Measurements from ENCODE around the gene GPC4. TPM values are rescaled to one million over a fixed set of nuclear protein-coding genes. Genes with fewer than 3 reads are reported as not detected.
A peak's percentile ranks its signal among the peaks of the same experiment; 100 is the strongest.

The GPC4 gene
- total RNA-seq, 2 donors from 2014 or later: 21.3 to 28.4 TPM

DNA sequence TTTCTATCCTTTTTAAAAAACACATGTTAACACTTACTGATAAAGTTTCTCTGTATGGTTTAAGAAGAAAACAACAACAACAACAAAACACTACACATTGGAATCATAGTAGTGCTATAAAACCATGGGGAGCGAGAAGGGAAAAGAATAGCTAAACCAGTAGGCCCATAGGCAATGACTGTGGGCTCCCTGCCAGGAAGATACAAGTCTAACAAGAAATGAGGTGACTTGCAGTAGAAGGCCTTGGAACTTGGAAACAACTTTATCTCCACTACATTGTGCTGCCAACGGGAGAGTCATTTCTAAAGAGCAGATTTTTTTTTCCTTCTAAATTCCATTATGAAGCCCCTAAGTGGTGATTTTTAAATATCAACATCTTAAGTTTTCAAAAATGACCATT lies 78.0 kb downstream of the GPC4 start:
- no peaks in the 10 kb centered on the region for H3K36me3 ChIP-seq
- TF ChIP-seq, protein P1, sequence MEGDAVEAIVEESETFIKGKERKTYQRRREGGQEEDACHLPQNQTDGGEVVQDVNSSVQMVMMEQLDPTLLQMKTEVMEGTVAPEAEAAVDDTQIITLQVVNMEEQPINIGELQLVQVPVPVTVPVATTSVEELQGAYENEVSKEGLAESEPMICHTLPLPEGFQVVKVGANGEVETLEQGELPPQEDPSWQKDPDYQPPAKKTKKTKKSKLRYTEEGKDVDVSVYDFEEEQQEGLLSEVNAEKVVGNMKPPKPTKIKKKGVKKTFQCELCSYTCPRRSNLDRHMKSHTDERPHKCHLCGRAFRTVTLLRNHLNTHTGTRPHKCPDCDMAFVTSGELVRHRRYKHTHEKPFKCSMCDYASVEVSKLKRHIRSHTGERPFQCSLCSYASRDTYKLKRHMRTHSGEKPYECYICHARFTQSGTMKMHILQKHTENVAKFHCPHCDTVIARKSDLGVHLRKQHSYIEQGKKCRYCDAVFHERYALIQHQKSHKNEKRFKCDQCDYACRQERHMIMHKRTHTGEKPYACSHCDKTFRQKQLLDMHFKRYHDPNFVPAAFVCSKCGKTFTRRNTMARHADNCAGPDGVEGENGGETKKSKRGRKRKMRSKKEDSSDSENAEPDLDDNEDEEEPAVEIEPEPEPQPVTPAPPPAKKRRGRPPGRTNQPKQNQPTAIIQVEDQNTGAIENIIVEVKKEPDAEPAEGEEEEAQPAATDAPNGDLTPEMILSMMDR (IDR thresholded peaks at IDR 0.05): no peak
- peak overlapping the region in 1 of 2 donors; percentile 60 for H3K27ac ChIP-seq
- peak; percentile 4 for DNase-seq (ENCODE audit: low spot score)
- H3K4me1 ChIP-seq (ENCODE audit: control insufficient read depth in 1 of 2, low read depth in 2 of 2): peaks cover 0 to 29% of the 10 kb centered on the region in 2 donors
- no peaks in the 10 kb centered on the region for H3K27me3 ChIP-seq (replicated peaks; ENCODE audit: insufficient read depth)
- H3K4me3 ChIP-seq: no peak overlapping the region
- H3K9me3 ChIP-seq: no peaks in the 10 kb centered on the region
- ATAC-seq (ENCODE audit: insufficient number of reproducible peaks, low FRiP score, low read depth): no peak

DNA sequence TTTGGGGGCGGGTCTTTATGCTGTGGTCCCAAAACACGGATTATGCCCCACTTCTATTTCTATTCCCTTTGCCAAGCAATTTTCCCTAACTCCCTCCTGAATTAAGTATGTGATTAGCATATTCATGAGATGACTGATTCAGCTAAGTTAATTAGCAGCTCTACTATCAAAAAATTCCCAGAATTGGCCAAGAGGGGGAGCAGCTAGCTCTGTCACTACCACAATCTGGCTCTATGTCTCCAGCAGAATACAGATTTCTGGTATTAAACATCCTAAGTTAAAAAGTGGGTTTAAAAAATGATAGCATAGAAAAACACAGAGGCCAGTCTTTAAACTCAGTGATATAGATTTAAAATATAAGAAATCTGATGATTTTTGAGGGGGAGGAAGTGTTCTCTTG lies 80.3 kb downstream of the GPC4 start:
- TF ChIP-seq, protein P1 (IDR thresholded peaks at IDR 0.05): peak; percentile 47
- peaks cover 0 to 33% of the 10 kb centered on the region in 2 donors for H3K4me1 ChIP-seq (ENCODE audit: control insufficient read depth in 1 of 2, low read depth in 2 of 2)
- ATAC-seq (ENCODE audit: insufficient number of reproducible peaks, low FRiP score, low read depth): no peak
- H3K9me3 ChIP-seq: no peaks in the 10 kb centered on the region
- H3K36me3 ChIP-seq: no peaks in the 10 kb centered on the region
- H3K27me3 ChIP-seq (replicated peaks; ENCODE audit: insufficient read depth): no peaks in the 10 kb centered on the region
- no peak overlapping the region for H3K4me3 ChIP-seq
- no peak for DNase-seq (ENCODE audit: low spot score)
- no peak overlapping the region for H3K27ac ChIP-seq

DNA sequence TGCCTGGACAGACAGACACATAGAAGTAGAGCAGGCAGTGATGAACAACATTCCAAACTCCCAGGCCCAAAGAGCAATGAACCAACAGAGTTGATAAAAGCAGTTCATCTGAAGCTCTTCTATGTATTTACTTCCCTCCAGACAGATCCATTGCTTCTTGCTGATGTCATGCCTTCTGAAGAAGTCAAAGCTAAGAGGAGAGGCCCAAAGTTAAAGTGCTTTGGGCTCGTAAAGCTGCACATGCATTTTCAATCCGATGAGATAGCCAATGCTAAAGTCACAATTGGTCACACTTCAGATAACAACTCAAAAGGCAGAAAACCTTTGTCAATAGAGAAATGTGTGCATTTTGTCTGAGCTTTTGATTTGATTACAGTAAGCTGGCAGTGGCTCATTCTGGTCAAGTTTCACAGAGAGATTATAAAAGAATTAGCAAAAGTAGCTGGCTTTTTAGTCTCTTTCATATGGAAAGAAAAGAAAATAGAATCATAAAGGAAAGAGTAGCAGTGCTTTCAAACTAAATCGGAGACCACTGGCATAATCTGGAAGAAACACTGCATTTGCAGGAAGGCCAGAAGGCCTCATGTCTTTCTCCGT lies 82.0 kb downstream of the GPC4 start:
- DNase-seq (ENCODE audit: low spot score) (no peak), ATAC-seq (ENCODE audit: insufficient number of reproducible peaks, low FRiP score, low read depth) (no peak)
- Histone ChIP-seq H3K4me3 (no peak overlapping the region), H3K9me3 (no peaks in the 10 kb centered on the region), H3K27ac (no peak overlapping the region), H3K4me1 (ENCODE audit: control insufficient read depth in 1 of 2, low read depth in 2 of 2) (peaks cover 7 to 22% of the 10 kb centered on the region in 2 donors), H3K36me3 (no peaks in the 10 kb centered on the region), H3K27me3 (replicated peaks; ENCODE audit: insufficient read depth) (no peaks in the 10 kb centered on the region)
- TF ChIP-seq, protein P1 (IDR thresholded peaks at IDR 0.05): no peak

DNA sequence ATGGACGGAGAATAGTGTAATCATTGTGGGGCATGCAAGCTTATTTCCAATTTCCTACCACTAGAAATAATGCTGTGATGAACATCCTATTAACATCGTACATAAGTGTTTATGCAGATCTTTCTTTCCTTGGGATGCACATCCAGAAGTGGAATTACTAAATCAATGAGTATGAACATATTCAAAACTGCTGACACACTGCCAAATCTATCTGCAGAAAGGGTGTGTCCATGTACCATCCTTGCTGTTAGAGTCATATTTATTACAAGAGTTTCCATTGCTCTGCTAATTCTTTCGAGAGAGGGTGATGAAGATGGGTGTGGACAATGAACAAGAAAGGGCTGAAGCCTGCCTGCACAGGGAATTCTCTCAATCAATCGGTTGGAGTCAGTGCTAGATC lies 82.6 kb downstream of the GPC4 start:
- no peak overlapping the region for H3K4me3 ChIP-seq
- no peak for ATAC-seq (ENCODE audit: insufficient number of reproducible peaks, low FRiP score, low read depth)
- TF ChIP-seq, protein P1 (IDR thresholded peaks at IDR 0.05): no peak
- no peaks in the 10 kb centered on the region for H3K27me3 ChIP-seq (replicated peaks; ENCODE audit: insufficient read depth)
- no peaks in the 10 kb centered on the region for H3K9me3 ChIP-seq
- peaks cover 7 to 19% of the 10 kb centered on the region in 2 donors for H3K4me1 ChIP-seq (ENCODE audit: control insufficient read depth in 1 of 2, low read depth in 2 of 2)
- no peak for DNase-seq (ENCODE audit: low spot score)
- H3K36me3 ChIP-seq: no peaks in the 10 kb centered on the region
- no peak overlapping the region for H3K27ac ChIP-seq

DNA sequence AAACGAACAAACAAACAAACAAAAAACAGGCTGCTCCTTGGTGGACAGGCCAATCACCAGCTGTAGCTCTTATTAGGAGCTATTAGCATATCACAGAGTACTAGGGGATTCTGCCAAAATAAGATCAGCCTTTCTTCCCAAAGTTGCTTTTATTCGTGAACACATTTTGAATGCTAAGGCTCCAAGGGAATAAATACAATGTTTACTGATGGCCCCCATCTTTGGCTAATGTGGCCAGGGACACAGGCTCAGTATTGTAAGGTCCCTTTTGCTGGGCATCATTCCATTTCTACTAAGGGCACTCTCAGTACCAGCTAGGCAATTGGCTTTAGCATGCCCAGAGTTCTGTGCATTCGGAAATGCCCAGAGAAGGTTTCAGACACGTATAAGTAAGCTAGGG lies 84.3 kb downstream of the GPC4 start:
- peaks cover 7 to 22% of the 10 kb centered on the region in 2 donors for H3K4me1 ChIP-seq (ENCODE audit: control insufficient read depth in 1 of 2, low read depth in 2 of 2)
- no peak overlapping the region for H3K27ac ChIP-seq
- H3K27me3 ChIP-seq (replicated peaks; ENCODE audit: insufficient read depth): no peaks in the 10 kb centered on the region
- TF ChIP-seq, protein P1 (IDR thresholded peaks at IDR 0.05): no peak
- DNase-seq (ENCODE audit: low spot score) (no peak), ATAC-seq (ENCODE audit: insufficient number of reproducible peaks, low FRiP score, low read depth) (no peak)
- H3K36me3 ChIP-seq: no peaks in the 10 kb centered on the region
- H3K9me3 ChIP-seq: no peaks in the 10 kb centered on the region
- H3K4me3 ChIP-seq: no peak overlapping the region

Data from thoracic aorta (tissue), 2 donors.